Heart left ventricle (tissue), 16 donors: Measurements from ENCODE around the gene CRYBG2. TPM values are rescaled to one million over a fixed set of nuclear protein-coding genes. Genes with fewer than 3 reads are reported as not detected.

Source experiments
- ATAC-seq, 4 donors: fragments of 200-7000 bp; cut with Tn5 transposase; one replicate each; pipeline ENCODE4 v1.9.1; 2020 to 2022; ENCODE audit warnings: moderate library complexity in 4 of 4, mild to moderate bottlenecking in 3 of 4, moderate number of reproducible peaks in 1 of 4
- DNase-seq, 5 donors: peaks; one replicate each; pipeline ENCODE4 v3.0.0-alpha.2; 2020
- H3K27ac ChIP-seq, 12 donors: fragments of 200-600 bp; sonication (generic) in 4 of 12; one replicate each; pipeline versions ENCODE4 v1.5.0 to v1.8.0; 2016 to 2022; ENCODE audit warnings: mild to moderate bottlenecking in 2 of 12
- H3K27me3 ChIP-seq, 9 donors: fragments of 200-600 bp; sonication (generic) in 2 of 9; one replicate each; pipeline versions ENCODE4 v1.5.1 to v1.8.0; 2016 to 2022; ENCODE audit warnings: mild to moderate bottlenecking in 3 of 9
- H3K36me3 ChIP-seq, 9 donors: fragments of 200-600 bp; sonication (generic) in 2 of 9; one replicate each; pipeline versions ENCODE4 v1.5.0 to v1.8.0; 2018 to 2022; ENCODE audit warnings: mild to moderate bottlenecking in 2 of 9
- H3K4me1 ChIP-seq, 12 donors: fragments of 200-600 bp; sonication (generic) in 4 of 12; one replicate each; pipeline versions ENCODE4 v1.5.0 to v1.8.0; 2016 to 2022; ENCODE audit warnings: mild to moderate bottlenecking in 3 of 12
- H3K4me3 ChIP-seq, 12 donors: fragments of 200-600 bp; sonication (generic) in 4 of 12; one replicate each; pipeline versions ENCODE4 v1.5.0 to v1.8.0; 2017 to 2022; ENCODE audit warnings: mild to moderate bottlenecking in 9 of 12, moderate library complexity in 4 of 12
- H3K9me3 ChIP-seq, 12 donors: fragments of 200-600 bp; sonication (generic) in 4 of 12; one replicate each; pipeline versions ENCODE4 v1.5.0 to v1.8.0; 2016 to 2022; ENCODE audit warnings: mild to moderate bottlenecking in 1 of 12
- POLR2A ChIP-seq, 2 donors: fragments of 450-650 bp; IDR thresholded peaks; one replicate each; pipeline ENCODE4 v1.6.1; 2017; ENCODE audit warnings: antibody characterized with exemption in 2 of 2, mild to moderate bottlenecking in 2 of 2, moderate library complexity in 2 of 2
- WGBS, 4 donors: extraction: QIAGEN DNeasy Blood & Tissue Kit in 2 of 4; methylation state at CpG; one replicate each; pipeline versions ENCODE4 v1.1.5 to v1.1.7; 2013 to 2018; 5-methylcytosine and 5-hydroxymethylcytosine counted together
- intact Hi-C, 10 donors: fragments of 100-400 bp; cut with DNase I; formaldehyde crosslinking; loops; one replicate each; pipeline versions ENCODE4 v1.11.1 to v1.14.2; 2022
- polyA plus RNA-seq, 2 donors: library from polyadenylated mRNA; stranded (reverse); fragments of 200-250 nt; gene quantifications; one replicate each; pipeline ENCODE4 v1.2.3, GENCODE V29; 2013
- total RNA-seq, 9 donors: library from RNA; depleted of rRNA in 2 of 9; stranded (reverse); fragments of >200 nt in 2 of 9; fragmentation: NEBNext Ultra II Directional in 3 of 9; extraction: Animal tissue kit (Norgen Biotek cat#: 25700) in 3 of 9; gene quantifications; one replicate each; pipeline versions ENCODE4 v1.1.0 to v1.2.4, GENCODE V29; 2016 to 2023
- TF ChIP-seq, protein P1 (sequence below), 12 donors: fragments of 200-600 bp; sonication (generic) in 4 of 12; IDR thresholded peaks; one replicate each; pipeline versions ENCODE4 v1.5.0 to v1.8.0; 2018 to 2022; ENCODE audit warnings: antibody characterized with exemption in 12 of 12, mild to moderate bottlenecking in 5 of 12
- donor health status: ischemic (EF 13 %, LVEDD 7.1; RV severe dilation, severe dysfunction).
- donor health status: healthy with polysubstance abuse.
- donor health status: DM: no; HTN: yes; CAD: no.
- donor health status: DM: no; HTN: no; CAD: no.
- donor health status: ischemic (EF 25% LVEDD 6.9; RV normal size, moderate dysfunction).
- donor health status: ischemic (EF 25% LVEDD 5.7; RV mildly dilated, moderate dysfunction).
- donor health status: healthy.
- donor health status: DM: yes; HTN: yes; CAD: no.
- donor health status: ischemic (EF 35%, LVEDD 5.7; RV mildly dilated, moderate dysfunction).
- donor health status: nonischemic (EF 11% LVEDD 7.7; RV severe dilation, severe dysfunction).
- donor health status: DM: yes; HTN: yes; CAD: no.
- donor health status: PGD.
- donor health status: ischemic (EF 29% LVEDD 5.4; RV normal size, mild dysfunction).
- donor health status: nonischemic (EF 23%, LVEDD 6.1; RV moderate dilation, normal function).

The CRYBG2 gene
- total and polyA plus RNA-seq, 11 donors: 0.25 to 0.45 TPM; not detected in 9

DNA sequence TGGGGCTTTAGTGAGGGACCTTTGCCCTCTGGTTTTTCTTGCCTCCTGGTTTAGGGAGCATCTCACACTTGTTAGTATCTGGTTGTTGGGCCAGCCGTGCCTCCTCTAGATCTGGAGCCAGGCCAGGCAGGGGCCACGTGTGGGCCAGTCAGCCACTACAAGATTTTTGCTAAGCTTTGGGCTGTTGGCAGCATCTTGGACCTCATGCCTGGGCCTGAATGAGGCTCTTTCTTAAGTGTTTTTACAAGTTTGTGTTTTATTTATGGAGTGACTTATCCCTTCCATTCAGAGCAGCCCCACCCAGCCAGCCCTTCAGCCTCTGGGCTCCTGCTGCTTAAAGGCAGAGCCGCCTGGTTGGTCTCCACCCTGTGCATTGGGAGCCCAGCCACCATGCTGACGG, 75.6 kb downstream of the CRYBG2 start:
- Histone ChIP-seq H3K4me1 (peaks cover 8 to 87% (median 65%) of the 10 kb centered on the region in 12 donors), H3K36me3 (peaks cover 0 to 46% (median 31%) of the 10 kb centered on the region in 9 donors), H3K27me3 (no peaks in the 10 kb centered on the region), H3K9me3 (no peaks in the 10 kb centered on the region), H3K27ac (peak overlapping the region in 11 of 12 donors; percentile 82 to 98 (median 93)), H3K4me3 (peak overlapping the region in 1 of 12 donors; percentile 92)
- whole genome bisulfite sequencing, 4 donors: 52 to 62% (median 58%) methylated on average over 4 of the region's 4 CpGs
- DNase-seq: peak in 2 of 5 donors; percentile 69
- TF ChIP-seq POLR2A (IDR thresholded peaks at IDR 0.05): no peak
- TF ChIP-seq, protein P1, sequence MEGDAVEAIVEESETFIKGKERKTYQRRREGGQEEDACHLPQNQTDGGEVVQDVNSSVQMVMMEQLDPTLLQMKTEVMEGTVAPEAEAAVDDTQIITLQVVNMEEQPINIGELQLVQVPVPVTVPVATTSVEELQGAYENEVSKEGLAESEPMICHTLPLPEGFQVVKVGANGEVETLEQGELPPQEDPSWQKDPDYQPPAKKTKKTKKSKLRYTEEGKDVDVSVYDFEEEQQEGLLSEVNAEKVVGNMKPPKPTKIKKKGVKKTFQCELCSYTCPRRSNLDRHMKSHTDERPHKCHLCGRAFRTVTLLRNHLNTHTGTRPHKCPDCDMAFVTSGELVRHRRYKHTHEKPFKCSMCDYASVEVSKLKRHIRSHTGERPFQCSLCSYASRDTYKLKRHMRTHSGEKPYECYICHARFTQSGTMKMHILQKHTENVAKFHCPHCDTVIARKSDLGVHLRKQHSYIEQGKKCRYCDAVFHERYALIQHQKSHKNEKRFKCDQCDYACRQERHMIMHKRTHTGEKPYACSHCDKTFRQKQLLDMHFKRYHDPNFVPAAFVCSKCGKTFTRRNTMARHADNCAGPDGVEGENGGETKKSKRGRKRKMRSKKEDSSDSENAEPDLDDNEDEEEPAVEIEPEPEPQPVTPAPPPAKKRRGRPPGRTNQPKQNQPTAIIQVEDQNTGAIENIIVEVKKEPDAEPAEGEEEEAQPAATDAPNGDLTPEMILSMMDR (IDR thresholded peaks at IDR 0.05): no peak
- intact Hi-C loops: loop anchor here in 3 of 10 donors (2.0 to 5.0 kb wide), 4 partner anchors 42 to 166 kb away; partner anchors contain the start of genes C1orf232 (in 2 of the 3), ZNF593 (in 2 of the 3) and PDIK1L (in 1 of the 3)
- peak in 1 of 4 donors; percentile 3 for ATAC-seq

DNA sequence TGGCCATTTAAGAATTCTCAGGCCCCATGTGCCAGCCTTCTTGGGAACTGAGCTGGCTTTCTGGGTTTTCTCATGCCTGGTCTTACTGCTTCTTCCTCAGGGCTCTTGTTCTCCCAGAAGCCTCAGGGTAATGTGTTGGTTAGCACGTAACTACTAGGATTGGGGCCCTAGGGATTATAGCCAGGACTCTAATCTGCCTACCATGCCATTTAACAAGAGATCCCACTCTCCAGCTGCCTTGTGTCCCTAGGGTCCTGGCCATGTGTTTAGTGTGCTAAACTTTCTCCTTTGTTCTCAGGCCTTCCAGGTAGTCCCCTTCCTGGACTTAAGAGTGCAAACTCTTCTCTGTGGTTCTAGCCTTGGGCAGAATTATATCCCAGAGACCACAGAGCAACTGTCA, 76.2 kb downstream of the CRYBG2 start:
- TF ChIP-seq, protein P1 (IDR thresholded peaks at IDR 0.05): no peak
- TF ChIP-seq POLR2A (IDR thresholded peaks at IDR 0.05): no peak
- Histone ChIP-seq H3K4me1 (peaks cover 8 to 81% (median 65%) of the 10 kb centered on the region in 12 donors), H3K27ac (peak overlapping the region in 10 of 12 donors; percentile 82 to 98 (median 92)), H3K4me3 (no peak overlapping the region), H3K9me3 (no peaks in the 10 kb centered on the region), H3K36me3 (peaks cover 0 to 48% (median 34%) of the 10 kb centered on the region in 9 donors), H3K27me3 (no peaks in the 10 kb centered on the region)
- 70 to 83% (median 79%) methylated on average over 1 of the region's 1 CpG for WGBS, 4 donors
- DNase-seq: peak in 1 of 5 donors; percentile 23
- intact Hi-C loops: loop anchor here in 4 of 10 donors (2.0 to 5.0 kb wide), 4 partner anchors 43 to 165 kb away; partner anchors contain the start of genes C1orf232 (in 2 of the 4), ZNF593 (in 2 of the 4) and PDIK1L (in 1 of the 4)
- ATAC-seq: no peak

DNA sequence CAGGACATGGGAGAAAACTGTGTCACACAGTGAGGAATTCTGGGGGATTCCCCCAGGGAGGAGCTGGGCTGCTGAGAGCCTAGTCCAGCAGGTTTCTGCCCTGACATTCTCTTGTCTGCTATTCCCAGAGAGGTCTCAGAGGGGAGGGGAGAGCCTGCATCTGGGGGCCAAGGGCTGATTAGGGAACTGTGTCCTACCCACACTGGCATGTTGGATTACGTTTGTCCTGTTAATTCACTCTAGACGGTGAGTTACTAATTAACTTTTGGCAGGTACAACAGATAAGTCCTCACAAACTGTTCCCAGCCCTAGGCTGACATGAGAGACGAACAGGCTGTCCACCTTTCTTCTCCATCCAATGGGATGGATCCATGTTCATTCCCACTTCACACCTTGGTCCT, 76.7 kb downstream of the CRYBG2 start:
- no peak for ATAC-seq
- WGBS, 4 donors: 49 to 70% (median 64%) methylated on average over 3 of the region's 3 CpGs
- Histone ChIP-seq H3K4me3 (no peak overlapping the region), H3K36me3 (peaks cover 0 to 53% (median 36%) of the 10 kb centered on the region in 9 donors), H3K27me3 (no peaks in the 10 kb centered on the region), H3K4me1 (peaks cover 8 to 77% (median 65%) of the 10 kb centered on the region in 12 donors), H3K9me3 (no peaks in the 10 kb centered on the region), H3K27ac (peak overlapping the region in 9 of 12 donors; percentile 82 to 98 (median 93))
- TF ChIP-seq POLR2A (IDR thresholded peaks at IDR 0.05): no peak
- TF ChIP-seq, protein P1 (IDR thresholded peaks at IDR 0.05): no peak
- peak in 1 of 5 donors; percentile 14 for DNase-seq
- intact Hi-C loops: loop anchor here in 3 of 10 donors (2.0 to 5.0 kb wide), 4 partner anchors 44 to 165 kb away; partner anchors contain the start of genes C1orf232 (in 2 of the 3), ZNF593 (in 2 of the 3) and PDIK1L (in 1 of the 3)

DNA sequence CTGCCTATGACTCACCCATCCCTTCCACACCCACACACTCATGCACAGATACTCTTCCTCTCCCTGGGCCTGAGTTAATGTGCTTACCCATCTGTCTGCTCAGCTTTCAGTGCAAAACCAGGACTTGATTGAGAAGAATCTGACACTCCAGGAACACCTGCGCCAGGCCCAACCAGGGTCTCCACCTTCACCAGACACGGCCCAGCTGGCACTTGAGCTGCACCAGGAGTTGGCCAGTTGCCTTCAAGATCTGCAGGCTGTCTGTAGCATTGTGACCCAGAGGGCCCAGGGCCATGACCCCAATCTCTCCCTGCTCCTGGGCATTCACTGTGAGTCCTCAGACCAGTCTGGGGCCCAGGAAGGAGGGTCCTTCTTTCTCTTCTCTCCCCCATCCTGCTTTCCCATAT, 77.5 kb downstream of the CRYBG2 start:
- Histone ChIP-seq H3K9me3 (no peaks in the 10 kb centered on the region), H3K27me3 (no peaks in the 10 kb centered on the region), H3K4me1 (peaks cover 8 to 70% (median 60%) of the 10 kb centered on the region in 12 donors), H3K36me3 (peaks cover 0 to 61% (median 39%) of the 10 kb centered on the region in 9 donors), H3K4me3 (peak overlapping the region in 1 of 12 donors; percentile 10), H3K27ac (peak overlapping the region in 11 of 12 donors; percentile 75 to 98 (median 86))
- peak in 1 of 5 donors; percentile 30 for DNase-seq
- TF ChIP-seq, protein P1 (IDR thresholded peaks at IDR 0.05): no peak
- TF ChIP-seq POLR2A (IDR thresholded peaks at IDR 0.05): no peak
- no peak for ATAC-seq
- intact Hi-C loops: loop anchor here in 4 of 10 donors (1.0 to 5.0 kb wide), 5 partner anchors 44 to 164 kb away; partner anchors contain the start of genes C1orf232 (in 2 of the 4), ZNF593 (in 2 of the 4) and PDIK1L (in 1 of the 4)
- whole genome bisulfite sequencing, 4 donors: 45 to 79% (median 62%) methylated on average over 2 of the region's 2 CpGs
